ENCODE data around the gene SUN3.

DNA sequence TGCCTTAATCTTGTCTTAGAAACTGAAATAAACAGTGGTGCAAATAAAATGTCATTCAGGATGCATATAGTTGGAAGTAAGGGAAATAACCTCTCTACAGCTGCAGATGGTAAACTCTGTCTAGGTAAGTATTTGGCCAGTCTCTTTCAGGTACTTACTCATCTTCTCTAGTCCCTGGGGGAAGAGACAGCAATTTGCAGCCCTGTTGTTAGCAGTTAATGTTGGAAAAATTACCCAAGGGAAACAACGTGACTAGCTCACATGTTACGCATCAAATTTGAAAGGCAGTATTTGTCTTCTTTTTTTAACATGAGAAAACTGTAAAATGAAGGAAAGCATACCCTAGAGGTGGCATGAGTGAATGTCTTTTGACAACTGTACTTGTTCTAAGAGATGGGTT is 46.3 kb downstream of the SUN3 start:
- TF ChIP-seq ESRRA (CRISPR knock-in tag; IDR thresholded peaks at IDR 0.05; ENCODE audit: low read depth) = no peak
- no peak for TF ChIP-seq CHD2 (IDR thresholded peaks at IDR 0.05; ENCODE audit: low read depth, low read length)
- TF ChIP-seq, protein P1, sequence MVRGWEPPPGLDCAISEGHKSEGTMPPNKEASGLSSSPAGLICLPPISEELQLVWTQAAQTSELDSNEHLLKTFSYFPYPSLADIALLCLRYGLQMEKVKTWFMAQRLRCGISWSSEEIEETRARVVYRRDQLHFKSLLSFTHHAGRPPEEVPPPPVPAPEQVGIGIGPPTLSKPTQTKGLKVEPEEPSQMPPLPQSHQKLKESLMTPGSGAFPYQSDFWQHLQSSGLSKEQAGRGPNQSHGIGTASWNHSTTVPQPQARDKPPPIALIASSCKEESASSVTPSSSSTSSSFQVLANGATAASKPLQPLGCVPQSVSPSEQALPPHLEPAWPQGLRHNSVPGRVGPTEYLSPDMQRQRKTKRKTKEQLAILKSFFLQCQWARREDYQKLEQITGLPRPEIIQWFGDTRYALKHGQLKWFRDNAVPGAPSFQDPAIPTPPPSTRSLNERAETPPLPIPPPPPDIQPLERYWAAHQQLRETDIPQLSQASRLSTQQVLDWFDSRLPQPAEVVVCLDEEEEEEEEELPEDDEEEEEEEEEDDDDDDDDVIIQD (CRISPR knock-in tag; IDR thresholded peaks at IDR 0.05; ENCODE audit: low read depth) = no peak
- no peak for TF ChIP-seq CENPT (CRISPR knock-in tag; IDR thresholded peaks at IDR 0.05; ENCODE audit: low read depth)

All from HepG2 (cell line).